8988T (cell line): ENCODE measurements around the gene ADPGK.
"Not testable (repeated sequence)": the region's sequence is repeated elsewhere in the genome, so short reads cannot be mapped to it uniquely, and the experiment has no call there.

ENCODE experiments used
- DNase-seq: peaks from one replicate; pipeline ENCODE4 v3.0.0; 2011

ADPGK gene

DNA sequence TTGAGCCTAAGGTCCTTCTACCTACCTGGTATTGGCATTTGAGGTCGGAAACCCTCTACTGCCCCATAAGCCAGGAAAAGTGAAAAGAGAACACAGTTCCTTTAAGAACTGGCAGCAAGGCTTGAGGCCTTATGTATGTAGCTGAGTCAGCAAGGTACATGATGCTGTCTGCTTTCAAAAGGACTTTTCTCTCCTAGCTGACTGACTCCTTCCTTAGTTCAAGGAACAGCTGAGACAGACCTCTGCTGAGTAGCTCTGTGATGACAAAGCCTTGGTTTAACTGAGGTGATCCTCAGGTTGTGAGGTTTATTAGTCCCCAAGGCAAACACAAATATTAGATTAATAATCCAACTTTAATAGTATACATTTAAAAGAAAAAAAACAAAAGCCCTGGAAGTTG is 45.8 kb downstream of the ADPGK start:
- no peak for DNase-seq

DNA sequence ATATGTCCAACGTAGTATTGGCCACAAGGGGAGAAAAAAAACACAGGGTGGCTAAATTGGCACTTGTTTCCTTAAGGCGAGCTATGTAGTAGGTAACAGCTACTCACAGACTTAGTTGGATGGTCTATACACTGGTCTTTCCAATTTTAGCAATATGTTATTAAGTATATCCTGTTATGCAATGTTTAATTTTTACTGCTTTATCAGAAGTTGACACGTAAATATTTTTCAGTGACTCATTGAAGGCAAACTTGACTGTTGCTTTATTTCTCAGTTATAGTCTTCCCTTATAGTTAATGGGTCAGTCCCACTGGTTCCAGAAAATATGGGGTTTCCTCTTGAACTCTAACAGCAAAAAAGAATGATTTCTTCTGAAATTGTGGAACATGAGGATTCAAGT is 46.5 kb downstream of the ADPGK start:
- no peak for DNase-seq

DNA sequence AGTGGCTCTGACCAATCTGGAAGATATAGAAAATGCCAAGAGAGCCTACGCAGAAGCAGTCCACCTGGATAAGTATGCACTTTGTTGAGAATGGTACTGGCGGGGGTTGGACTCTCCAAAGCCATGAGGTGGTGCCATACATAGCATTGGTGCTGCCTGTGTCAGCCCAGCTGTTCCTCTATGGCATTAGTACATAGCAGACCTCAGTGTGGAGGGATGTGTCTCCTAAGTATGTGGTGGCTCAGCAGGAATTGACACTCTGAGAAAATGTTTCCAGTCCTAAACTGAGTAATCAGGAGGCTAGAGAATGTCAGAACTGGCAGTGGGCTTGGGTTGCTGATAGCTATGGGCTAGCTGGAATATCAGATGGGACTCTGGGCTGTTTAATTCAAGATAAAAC is 48.4 kb downstream of the ADPGK start:
- no peak for DNase-seq

DNA sequence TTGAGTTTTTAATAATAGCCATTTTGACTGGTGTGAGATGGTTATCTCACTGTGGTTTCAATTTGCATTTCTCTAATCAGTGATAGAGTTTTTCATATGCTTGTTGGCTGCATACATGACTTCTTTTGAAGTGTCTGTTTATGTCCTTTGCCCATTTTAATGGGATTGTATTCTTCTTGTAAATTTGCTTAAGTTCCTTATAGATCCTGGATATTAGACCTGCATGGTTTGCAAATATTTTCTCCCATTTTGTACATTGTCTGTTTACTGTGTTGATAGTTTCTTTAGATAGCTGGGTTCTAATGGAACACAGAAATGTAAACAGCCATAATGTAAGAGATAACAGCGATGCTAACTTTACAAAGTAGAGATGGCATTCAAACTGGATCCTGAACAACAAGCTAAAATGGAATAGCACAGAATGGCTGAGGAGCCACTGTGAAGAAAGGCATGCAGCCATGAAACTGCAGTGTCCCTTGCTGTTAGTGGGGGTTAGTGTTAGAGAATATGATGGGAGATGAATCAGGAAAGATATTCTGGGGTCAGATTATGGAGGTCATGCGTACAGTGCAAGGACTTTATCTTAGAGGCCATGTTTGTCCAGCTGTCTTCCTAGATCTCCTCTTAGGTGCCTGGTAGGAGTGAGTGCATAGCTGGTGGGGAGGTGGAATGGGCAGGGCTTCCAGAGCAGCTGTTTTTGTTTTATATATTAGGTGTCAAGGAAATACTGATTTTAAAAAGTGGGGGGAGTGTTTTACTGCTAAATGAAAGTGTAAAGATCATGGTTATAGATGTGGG is 49.4 kb downstream of the ADPGK start:
- DNase-seq = no peak

DNA sequence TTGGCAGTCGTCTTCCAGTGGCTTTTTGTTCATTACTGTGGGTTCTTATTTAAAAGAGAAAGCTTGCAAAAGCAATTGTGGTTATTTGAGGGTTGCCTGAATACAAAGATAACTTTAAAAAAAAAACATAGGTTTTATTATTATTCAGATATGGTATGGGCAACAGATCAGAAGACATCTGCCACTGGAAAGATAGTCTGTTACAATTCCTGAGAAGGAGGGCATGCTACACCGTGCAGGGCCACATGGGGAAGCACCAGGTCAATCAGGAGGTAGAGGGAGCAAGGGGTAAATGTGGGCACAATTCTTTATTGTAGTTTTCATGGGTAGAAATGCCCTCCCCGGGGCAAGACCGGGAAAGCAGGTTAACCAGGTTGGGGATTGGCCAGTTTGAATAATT is 51.0 kb downstream of the ADPGK start:
- DNase-seq = no peak

DNA sequence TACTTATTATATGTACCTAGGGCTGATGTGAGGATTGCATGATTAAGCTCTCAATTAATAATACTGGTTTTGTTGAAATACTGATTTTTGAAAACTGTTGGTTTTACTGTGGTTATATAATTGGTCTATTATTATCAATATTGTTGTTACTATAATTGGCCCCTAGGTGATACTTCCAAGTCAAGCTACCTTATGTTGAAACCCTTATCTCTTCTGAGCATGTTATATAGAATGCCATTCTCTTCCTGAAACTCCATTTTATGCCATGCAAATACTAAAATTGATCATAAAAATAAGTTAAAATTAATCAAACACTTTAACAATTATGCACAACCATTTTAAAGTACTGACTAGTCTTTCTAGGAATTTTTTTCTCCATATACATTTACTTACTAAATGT is 51.5 kb downstream of the ADPGK start:
- DNase-seq = no peak

DNA sequence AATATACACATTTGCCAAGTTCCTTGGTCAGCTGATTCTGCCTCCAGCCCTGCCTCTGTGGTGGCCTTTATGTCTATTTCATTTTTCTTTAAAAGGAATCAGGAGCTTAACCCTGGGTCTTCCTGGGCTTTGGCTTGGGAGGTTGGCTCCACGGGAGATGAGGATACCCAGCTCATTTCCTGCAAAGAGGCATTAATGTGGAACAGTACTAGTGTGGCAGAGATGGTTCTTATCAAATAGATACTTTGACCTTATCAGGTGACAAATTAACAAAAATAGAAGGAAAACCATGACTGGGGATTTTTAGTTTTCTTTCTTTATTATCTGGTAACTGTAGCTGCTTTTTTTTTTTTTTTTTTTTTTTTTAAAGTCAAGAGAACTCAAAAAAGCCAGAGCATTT is 54.7 kb downstream of the ADPGK start:
- DNase-seq = no peak

DNA sequence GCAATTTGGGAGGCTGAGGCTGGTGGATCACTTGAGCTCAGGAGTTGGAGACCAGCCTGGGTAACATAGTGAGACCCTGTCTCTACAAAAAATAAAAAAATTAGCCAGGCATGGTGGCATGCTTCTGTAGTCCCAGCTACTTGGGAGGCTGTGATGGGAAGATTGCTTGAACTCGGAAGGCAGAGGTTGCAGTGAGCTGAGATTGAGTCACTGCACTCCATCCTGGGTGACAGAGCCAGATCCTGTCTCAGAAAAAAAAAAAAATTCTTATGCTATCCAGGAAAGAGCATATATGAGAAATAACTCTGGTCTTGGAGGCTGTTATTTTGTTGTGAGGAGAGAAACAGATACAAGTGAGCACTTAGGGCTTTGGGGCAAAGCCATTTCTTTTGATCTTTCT is 55.3 kb downstream of the ADPGK start:
- DNase-seq = not testable (repeated sequence)

DNA sequence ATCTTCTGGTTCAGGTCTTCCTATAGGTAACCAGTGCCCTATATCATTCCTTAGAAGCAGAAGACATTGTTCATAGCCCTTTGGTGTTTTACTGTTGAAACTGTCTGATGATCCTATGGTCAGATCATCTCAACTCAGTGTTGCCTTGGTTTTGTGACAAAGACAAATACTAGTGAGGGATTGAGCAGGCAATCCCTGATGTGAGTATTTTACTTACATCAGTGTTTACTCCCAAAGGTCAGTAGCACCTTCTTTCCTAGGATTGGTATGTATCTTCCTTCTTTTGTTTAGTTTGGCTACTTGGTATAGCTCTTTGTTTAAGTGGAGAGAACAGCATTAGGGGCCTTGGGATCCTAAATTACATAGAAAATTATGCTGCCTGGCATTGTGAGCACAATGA is 56.4 kb downstream of the ADPGK start:
- DNase-seq = no peak

DNA sequence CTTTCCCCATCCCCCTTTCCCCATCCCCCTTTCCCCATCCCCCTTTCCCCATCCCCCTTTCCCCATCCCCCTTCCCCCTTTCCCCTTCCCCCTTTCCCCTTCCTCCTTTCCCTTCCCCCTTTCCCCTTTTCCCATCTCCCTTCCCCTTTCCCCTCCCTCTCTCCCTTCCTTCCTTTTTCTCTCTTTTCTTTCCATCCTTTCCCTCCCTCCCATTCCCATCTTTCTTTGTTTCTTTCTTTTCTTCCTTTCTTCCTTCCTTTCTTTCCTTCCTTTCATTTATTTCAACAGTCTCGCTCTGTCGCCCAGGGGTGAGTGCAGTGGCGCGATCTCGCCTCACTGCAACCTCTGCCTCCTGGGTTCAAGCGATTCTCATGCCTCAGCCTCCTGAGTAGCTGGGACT is 57.7 kb downstream of the ADPGK start:
- DNase-seq = not testable (repeated sequence)

DNA sequence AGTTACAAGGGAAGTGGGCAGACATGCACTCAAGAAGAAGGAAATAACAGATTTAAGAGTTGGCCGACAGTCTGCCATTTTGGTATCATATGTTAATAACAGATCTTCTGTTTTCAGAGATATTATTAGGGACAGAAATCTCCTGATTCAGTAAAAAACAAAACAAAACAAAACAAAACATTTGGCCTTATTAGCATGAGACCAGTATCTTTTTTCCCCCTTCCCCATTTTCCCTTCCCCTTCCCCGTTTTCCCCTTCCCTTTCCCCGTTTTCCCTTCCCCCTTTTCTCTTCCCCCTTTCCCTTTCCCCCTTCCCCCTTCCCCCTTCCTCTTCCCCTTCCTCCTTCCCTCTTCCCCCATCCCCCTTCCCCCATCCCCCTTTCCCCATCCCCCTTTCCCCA is 58.1 kb downstream of the ADPGK start:
- DNase-seq = no peak

DNA sequence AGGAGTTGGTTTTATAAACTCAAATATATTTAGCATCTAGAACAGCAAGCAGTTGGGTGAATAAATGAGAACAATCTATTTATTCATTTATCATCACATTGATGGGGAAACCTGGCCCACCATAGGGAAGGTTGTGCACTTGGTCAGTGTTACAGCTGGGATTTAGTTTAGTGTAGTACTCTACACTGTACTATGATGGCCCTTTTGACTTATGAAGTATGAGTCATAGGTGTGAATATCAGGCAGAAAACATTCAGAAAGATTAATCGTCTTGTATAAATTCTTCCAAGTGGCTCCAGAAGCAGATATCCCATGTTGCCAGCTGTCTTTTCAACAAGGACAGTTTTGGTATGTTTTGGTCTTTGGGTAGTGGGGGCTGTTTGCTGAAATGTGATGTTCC is 59.5 kb downstream of the ADPGK start:
- DNase-seq = no peak

DNA sequence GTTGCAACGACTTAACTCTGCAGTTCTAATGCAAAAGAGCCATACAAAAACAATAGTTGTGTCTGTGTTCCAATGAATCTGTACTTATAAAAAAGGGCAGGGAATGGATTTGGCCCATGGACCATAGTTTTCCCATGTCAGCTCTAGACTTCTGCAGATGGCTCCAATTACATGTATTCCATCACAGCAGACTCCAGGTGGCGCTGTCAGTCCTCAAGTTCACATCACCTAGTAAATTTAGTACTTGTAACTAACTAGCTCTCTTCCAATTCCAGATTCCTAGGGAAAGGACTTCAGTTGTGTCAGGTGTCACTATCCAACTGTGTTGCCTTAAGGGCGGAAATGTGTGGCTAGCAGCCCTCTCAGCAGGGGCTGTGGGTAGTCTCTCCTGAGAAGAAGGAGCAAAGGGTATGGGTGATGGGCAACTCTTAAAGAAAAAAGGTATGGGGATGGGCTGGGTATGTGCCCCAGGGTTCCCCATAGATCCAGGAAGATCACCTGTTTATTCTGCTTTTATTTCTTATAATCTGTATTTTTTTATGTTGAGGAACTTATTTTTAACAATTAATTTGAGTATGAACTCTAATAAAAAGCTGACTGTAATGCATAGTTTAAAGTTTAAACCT is 61.4 kb downstream of the ADPGK start:
- no peak for DNase-seq

DNA sequence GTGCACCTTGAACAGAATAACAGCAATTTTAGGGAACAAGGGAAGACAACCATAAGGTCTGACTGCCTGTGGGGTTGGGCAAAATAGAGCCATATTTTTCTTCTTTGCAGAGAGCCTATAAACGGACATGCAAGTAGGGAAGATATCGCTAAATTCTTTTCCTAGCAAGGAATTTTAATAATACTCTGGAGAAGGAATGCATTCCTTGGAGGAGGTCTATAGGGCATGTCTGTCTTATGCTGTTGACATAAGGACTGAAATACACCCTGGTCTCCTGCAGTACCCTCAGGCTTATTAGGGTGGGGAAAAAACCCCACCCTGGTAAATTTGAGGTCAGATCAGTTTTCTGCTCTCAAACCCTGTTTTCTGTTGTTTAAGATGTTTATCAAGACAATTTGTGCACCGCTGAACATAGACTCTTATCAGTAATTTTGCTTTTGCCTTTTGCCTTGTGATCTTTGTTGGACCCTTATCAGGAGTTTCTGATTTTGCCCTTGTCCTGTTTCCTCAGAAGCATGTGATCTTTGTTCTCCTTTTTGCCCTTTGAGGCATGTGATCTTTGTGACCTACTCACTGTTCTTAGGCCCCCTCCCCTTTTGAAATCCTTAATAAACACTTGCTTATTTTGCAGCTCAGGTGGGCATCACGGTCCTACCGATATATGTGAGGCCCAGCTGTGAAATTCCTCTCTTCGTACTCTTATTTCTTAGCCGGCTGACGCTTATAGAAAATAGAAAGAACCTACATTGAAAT is 74.8 kb downstream of the ADPGK start:
- DNase-seq = not testable (repeated sequence)

DNA sequence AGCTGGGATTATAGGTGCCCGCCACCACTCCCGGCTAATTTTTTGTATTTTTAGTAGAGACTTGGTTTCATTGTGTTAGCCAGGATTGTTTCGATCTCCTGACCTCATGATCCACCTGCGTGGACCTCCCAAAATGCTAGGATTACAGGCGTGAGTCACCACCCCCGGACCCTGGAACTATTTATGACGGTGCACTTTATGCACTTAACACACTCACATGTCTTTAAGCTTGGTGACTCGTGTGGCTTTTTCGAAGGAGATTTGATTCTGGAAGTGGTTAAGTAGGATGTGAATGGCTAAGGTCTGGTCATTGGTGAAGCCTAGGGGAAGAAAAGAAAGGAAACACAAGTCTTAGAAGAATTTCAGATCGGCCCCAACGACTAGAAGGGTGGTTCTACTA is 77.3 kb downstream of the ADPGK start:
- no peak for DNase-seq
